SK-N-SH (cell line): ENCODE results near the gene DOCK4. TPM values are rescaled to one million over a fixed set of nuclear protein-coding genes. Genes with fewer than 3 reads are reported as not detected.

Experiments
- CTCF ChIA-PET: fragments of 300-600, 350-600 bp; formaldehyde crosslinking; extraction: SDS; loops from one replicate; lab custom pipeline; 2021; lab: Yijun Ruan, JAX
- POLR2A ChIA-PET: fragments of 350-600 bp; sonication (Branson Sonifier 250); formaldehyde crosslinking; extraction: SDS; loops from one replicate; lab custom pipeline; 2020; ENCODE audit warnings: antibody characterized with exemption, inconsistent platforms; lab: Yijun Ruan, JAX
- DNase-seq: peaks from one replicate; pipeline ENCODE4 v3.0.0; 2012
- H2AFZ ChIP-seq: fragments of 200-600 bp; sonication (generic); 2 replicates; pipeline ENCODE4 v1.8.1; 2016; ENCODE audit warnings: antibody characterized with exemption, mild to moderate bottlenecking, low read depth
- H3F3A ChIP-seq: fragments of 200-600 bp; sonication (generic); replicated peaks from 2 replicates; pipeline ENCODE3; 2016; ENCODE audit warnings: antibody characterized with exemption, mild to moderate bottlenecking; ENCODE audit not compliant: insufficient read depth
- H3K27ac ChIP-seq, 2 experiments: fragments of 200-500 bp in 1 of 2; fragments of 200-600 bp in 1 of 2; sonication (Bioruptor generic) in 1 of 2; sonication (generic), shearing (Covaris generic) in 1 of 2; 2 replicates each; pipeline versions ENCODE4 v1.5.1 to v1.6.1; 2014 to 2016; ENCODE audit warnings: low read depth in 2 of 2, inconsistent platforms in 1 of 2, low read length in 1 of 2, mild to moderate bottlenecking in 1 of 2, mixed read lengths in 1 of 2
- H3K27me3 ChIP-seq: fragments of 200-600 bp; sonication (generic), shearing (Covaris generic); 2 replicates; pipeline ENCODE4 v1.6.1; 2016; ENCODE audit warnings: mixed run types; ENCODE audit not compliant: insufficient read depth
- H3K36me3 ChIP-seq, 2 experiments: fragments of 200-500 bp in 1 of 2; fragments of 200-600 bp in 1 of 2; sonication (Bioruptor generic) in 1 of 2; sonication (generic) in 1 of 2; replicated peaks in 1 of 2; 2 replicates each; pipeline versions ENCODE3 to v1.5.1; 2014 to 2016; ENCODE audit warnings: low read length in 1 of 2, mild to moderate bottlenecking in 1 of 2; ENCODE audit not compliant: insufficient read depth in 2 of 2, control insufficient read depth in 1 of 2
- H3K4me1 ChIP-seq, 2 experiments: fragments of 200-500 bp in 1 of 2; fragments of 200-600 bp in 1 of 2; sonication (Bioruptor generic) in 1 of 2; sonication (generic), shearing (Covaris generic) in 1 of 2; 2 replicates each; pipeline versions ENCODE4 v1.5.1 to v1.6.1; 2014 to 2016; ENCODE audit warnings: low read depth in 1 of 2, low read length in 1 of 2, mixed run types in 1 of 2; ENCODE audit not compliant: insufficient read depth in 2 of 2, control insufficient read depth in 1 of 2
- H3K4me2 ChIP-seq: fragments of 200-600 bp; sonication (generic), shearing (Covaris generic); 2 replicates; pipeline ENCODE4 v1.6.1; 2017; ENCODE audit warnings: mixed run types
- H3K4me3 ChIP-seq, 2 experiments: fragments of 200-500 bp in 1 of 2; fragments of 200-600 bp in 1 of 2; sonication (Bioruptor generic) in 1 of 2; sonication (generic), shearing (Covaris generic) in 1 of 2; 2 replicates each; pipeline versions ENCODE4 v1.5.1 to v1.8.1; 2014 to 2016; ENCODE audit warnings: low read depth in 2 of 2, inconsistent platforms in 1 of 2, low read length in 1 of 2, mild to moderate bottlenecking in 1 of 2, mixed read lengths in 1 of 2, moderate library complexity in 1 of 2
- H3K79me2 ChIP-seq: fragments of 200-600 bp; sonication (generic); 2 replicates; pipeline ENCODE4 v1.8.1; 2017; ENCODE audit warnings: mild to moderate bottlenecking; ENCODE audit not compliant: insufficient read depth
- H3K9ac ChIP-seq: fragments of 200-600 bp; sonication (generic); 2 replicates; pipeline ENCODE4 v1.6.1; 2017; ENCODE audit warnings: mixed run types
- H3K9me2 ChIP-seq: fragments of 200-600 bp; sonication (generic); 2 replicates; pipeline ENCODE4 v1.6.1; 2017; ENCODE audit warnings: mixed run types
- H3K9me3 ChIP-seq: fragments of 200-600 bp; sonication (generic); 2 replicates; pipeline ENCODE4 v1.6.1; 2017; ENCODE audit warnings: mixed run types, mild to moderate bottlenecking, moderate library complexity
- H4K20me1 ChIP-seq: fragments of 200-600 bp; sonication (generic); 2 replicates; pipeline ENCODE4 v1.6.1; 2017; ENCODE audit warnings: mild to moderate bottlenecking, mixed run types; ENCODE audit not compliant: insufficient read depth
- CHD2 ChIP-seq: fragments of 150-350 bp; IDR thresholded peaks from 2 replicates; pipeline ENCODE4 v1.6.1; 2018; ENCODE audit warnings: low read length; ENCODE audit not compliant: partially characterized antibody
- ELF1 ChIP-seq: IDR thresholded peaks from 2 replicates; pipeline ENCODE4 v1.4.0; 2012
- EP300 ChIP-seq, 2 experiments: IDR thresholded peaks; 2 replicates each; pipeline versions ENCODE4 v1.4.0 to v1.6.1; 2012; ENCODE audit warnings: borderline replicate concordance in 1 of 2, low read depth in 1 of 2, low read length in 1 of 2
- FOSL2 ChIP-seq: IDR thresholded peaks from 2 replicates; pipeline ENCODE4 v1.4.0; 2012; ENCODE audit warnings: low read depth, mild to moderate bottlenecking, moderate library complexity, borderline replicate concordance
- GABPA ChIP-seq: IDR thresholded peaks from 2 replicates; pipeline ENCODE4 v1.4.0; 2012; ENCODE audit warnings: low read depth, mild to moderate bottlenecking
- JUND ChIP-seq: IDR thresholded peaks from 2 replicates; pipeline ENCODE4 v1.4.0; 2012
- MAX ChIP-seq: IDR thresholded peaks from 2 replicates; pipeline ENCODE4 v1.4.0; 2012; ENCODE audit warnings: low read depth
- NFIC ChIP-seq: IDR thresholded peaks from 2 replicates; pipeline ENCODE4 v1.4.0; 2012; ENCODE audit warnings: borderline replicate concordance
- POLR2AphosphoS5 ChIP-seq: IDR thresholded peaks from 2 replicates; pipeline ENCODE4 v1.6.1; 2012; ENCODE audit warnings: low read depth, low read length
- RAD21 ChIP-seq: IDR thresholded peaks from 2 replicates; pipeline ENCODE4 v1.6.1; 2012; ENCODE audit warnings: mild to moderate bottlenecking, low read length
- RFX5 ChIP-seq: IDR thresholded peaks from 2 replicates; pipeline ENCODE4 v1.6.1; 2012; ENCODE audit warnings: mild to moderate bottlenecking, improper control_type of control experiment, low read length
- SIN3A ChIP-seq: IDR thresholded peaks from 2 replicates; pipeline ENCODE4 v1.6.1; 2012; ENCODE audit warnings: low read depth, mild to moderate bottlenecking, low read length, moderate library complexity, borderline replicate concordance
- TCF12 ChIP-seq: IDR thresholded peaks from 2 replicates; pipeline ENCODE4 v1.4.0; 2012
- TEAD4 ChIP-seq: IDR thresholded peaks from 2 replicates; pipeline ENCODE4 v1.4.0; 2012; ENCODE audit warnings: mild to moderate bottlenecking, borderline replicate concordance; ENCODE audit not compliant: insufficient read depth
- YY1 ChIP-seq: IDR thresholded peaks from 2 replicates; pipeline ENCODE4 v1.4.0; 2012; ENCODE audit warnings: low read depth, mild to moderate bottlenecking
- WGBS: methylation state at CpG from one replicate; pipeline ENCODE4 v1.1.6; 2017; ENCODE audit warnings: low lambda C conversion rate; 5-methylcytosine and 5-hydroxymethylcytosine counted together
- polyA plus RNA-seq, 3 experiments: library from polyadenylated mRNA; depleted of rRNA; stranded (reverse); fragments of >200 nt; gene quantifications; 2 replicates each; pipeline ENCODE4 v1.2.3, GENCODE V29; 2012
- TF ChIP-seq, protein P1 (sequence below): IDR thresholded peaks from 2 replicates; pipeline ENCODE4 v1.6.1; 2012; ENCODE audit warnings: mild to moderate bottlenecking, low read depth, low read length, moderate library complexity
- TF ChIP-seq, protein P2 (sequence below): IDR thresholded peaks from 2 replicates; pipeline ENCODE4 v1.4.0; 2012; ENCODE audit warnings: low read depth, borderline replicate concordance
- TF ChIP-seq, protein P3 (sequence below): IDR thresholded peaks from 2 replicates; pipeline ENCODE4; 2012

The DOCK4 gene
- polyA plus RNA-seq, 1 of the 3 experiments (the other 2 are of a cell fraction), result 8.5 TPM

DNA sequence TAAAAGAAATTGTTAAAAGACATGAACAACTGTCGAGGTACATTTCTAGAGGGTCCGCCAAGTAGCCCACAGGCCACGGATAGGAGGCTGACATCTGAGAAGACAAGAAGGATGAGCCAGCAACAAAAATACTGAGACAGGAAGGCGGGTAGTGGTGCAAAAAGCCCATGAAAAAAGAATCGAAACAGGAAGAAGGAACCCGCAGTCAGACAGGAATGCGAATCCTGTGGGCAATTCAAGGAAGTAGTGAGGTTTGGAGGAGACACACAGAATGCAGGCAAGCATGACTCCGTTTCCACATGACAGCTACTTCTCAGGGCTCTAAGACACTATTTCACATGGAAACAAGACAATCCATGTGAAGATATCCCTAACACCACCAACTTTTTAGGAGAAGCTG is 125.2 kb downstream of the DOCK4 start:
- peaks cover 17% of the 10 kb centered on the region in 2 experiments; a peak in 3 of 4 replicates for H3K4me1 ChIP-seq
- peaks cover 11% of the 10 kb centered on the region for H3F3A ChIP-seq
- ChIA-PET POLR2A (no interaction called here), CTCF (interaction anchor here (2.4 to 3.1 kb wide), 2 partner anchors 9 to 13 kb away, joined by 8 to 11 read pairs; no protein-coding TSS in a partner anchor)
- WGBS, result 72% methylated on average over 8 of the region's 8 CpGs
- DNase-seq, result no peak
- H3K79me2 ChIP-seq, result 0 out of 2 replicates have a peak, but pooled peaks cover 3% of the 10 kb centered on the region
- peak; percentile 35; the same call in 1 of the 2 replicates for TF ChIP-seq ELF1
- TF ChIP-seq RFX5, result no peak
- H3K36me3 ChIP-seq, result no peaks in the 10 kb centered on the region
- peak overlapping the region in 1 of 2 experiments; percentile 73; a peak in 3 of 4 replicates for H3K27ac ChIP-seq
- H3K9me2 ChIP-seq, result no peaks in the 10 kb centered on the region
- no peaks in the 10 kb centered on the region for H4K20me1 ChIP-seq
- peak overlapping the region; percentile 53 for H2AFZ ChIP-seq
- peak overlapping the region; percentile 38 for H3K4me2 ChIP-seq
- H3K4me3 ChIP-seq, result peak overlapping the region in 1 of 2 experiments; percentile 8; a peak in 1 of 4 replicates
- H3K9me3 ChIP-seq, result no peaks in the 10 kb centered on the region
- no peaks in the 10 kb centered on the region for H3K27me3 ChIP-seq
- no peak overlapping the region for H3K9ac ChIP-seq

DNA sequence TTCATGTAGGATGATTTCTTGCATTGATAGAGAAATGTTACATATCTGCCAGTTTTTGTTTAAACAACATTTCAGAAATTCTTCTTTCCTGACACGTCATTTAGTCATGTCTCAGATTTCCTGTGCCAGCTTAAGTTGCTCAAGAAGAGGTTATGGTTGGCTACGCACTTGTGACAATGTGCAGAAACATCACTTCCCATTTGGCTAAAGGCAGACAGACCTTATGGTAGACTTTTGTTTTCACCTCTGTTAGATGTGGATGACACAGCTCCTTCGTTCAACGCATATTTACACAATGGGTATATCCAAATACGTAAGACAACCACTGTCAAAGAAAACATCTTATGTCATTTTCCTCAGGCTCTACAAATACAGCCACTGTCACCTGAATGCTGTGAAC is 125.8 kb downstream of the DOCK4 start:
- TF ChIP-seq, protein P1, sequence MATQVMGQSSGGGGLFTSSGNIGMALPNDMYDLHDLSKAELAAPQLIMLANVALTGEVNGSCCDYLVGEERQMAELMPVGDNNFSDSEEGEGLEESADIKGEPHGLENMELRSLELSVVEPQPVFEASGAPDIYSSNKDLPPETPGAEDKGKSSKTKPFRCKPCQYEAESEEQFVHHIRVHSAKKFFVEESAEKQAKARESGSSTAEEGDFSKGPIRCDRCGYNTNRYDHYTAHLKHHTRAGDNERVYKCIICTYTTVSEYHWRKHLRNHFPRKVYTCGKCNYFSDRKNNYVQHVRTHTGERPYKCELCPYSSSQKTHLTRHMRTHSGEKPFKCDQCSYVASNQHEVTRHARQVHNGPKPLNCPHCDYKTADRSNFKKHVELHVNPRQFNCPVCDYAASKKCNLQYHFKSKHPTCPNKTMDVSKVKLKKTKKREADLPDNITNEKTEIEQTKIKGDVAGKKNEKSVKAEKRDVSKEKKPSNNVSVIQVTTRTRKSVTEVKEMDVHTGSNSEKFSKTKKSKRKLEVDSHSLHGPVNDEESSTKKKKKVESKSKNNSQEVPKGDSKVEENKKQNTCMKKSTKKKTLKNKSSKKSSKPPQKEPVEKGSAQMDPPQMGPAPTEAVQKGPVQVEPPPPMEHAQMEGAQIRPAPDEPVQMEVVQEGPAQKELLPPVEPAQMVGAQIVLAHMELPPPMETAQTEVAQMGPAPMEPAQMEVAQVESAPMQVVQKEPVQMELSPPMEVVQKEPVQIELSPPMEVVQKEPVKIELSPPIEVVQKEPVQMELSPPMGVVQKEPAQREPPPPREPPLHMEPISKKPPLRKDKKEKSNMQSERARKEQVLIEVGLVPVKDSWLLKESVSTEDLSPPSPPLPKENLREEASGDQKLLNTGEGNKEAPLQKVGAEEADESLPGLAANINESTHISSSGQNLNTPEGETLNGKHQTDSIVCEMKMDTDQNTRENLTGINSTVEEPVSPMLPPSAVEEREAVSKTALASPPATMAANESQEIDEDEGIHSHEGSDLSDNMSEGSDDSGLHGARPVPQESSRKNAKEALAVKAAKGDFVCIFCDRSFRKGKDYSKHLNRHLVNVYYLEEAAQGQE, result no peak
- TF ChIP-seq RAD21 (no peak), FOSL2 (peak; percentile 86), MAX (peak; percentile 67), YY1 (no peak; the same call in 1 of the 2 replicates), JUND (peak; percentile 82), SIN3A (peak; percentile 67; the same call in 1 of the 2 replicates), EP300 (IDR thresholded peaks at IDR 0.05; ENCODE audit: borderline replicate concordance in 1 of 2, low read depth in 1 of 2, low read length in 1 of 2) (peak; percentile 41 to 77; a peak in 3 of 4 replicates), GABPA (peak; percentile 52; the same call in 1 of the 2 replicates), TEAD4 (peak; percentile 89), ELF1 (peak; percentile 13; the same call in 1 of the 2 replicates), CHD2 (no peak), TCF12 (peak; percentile 98), POLR2AphosphoS5 (peak; percentile 72; the same call in 1 of the 2 replicates), NFIC (peak; percentile 74)
- TF ChIP-seq, protein P2, sequence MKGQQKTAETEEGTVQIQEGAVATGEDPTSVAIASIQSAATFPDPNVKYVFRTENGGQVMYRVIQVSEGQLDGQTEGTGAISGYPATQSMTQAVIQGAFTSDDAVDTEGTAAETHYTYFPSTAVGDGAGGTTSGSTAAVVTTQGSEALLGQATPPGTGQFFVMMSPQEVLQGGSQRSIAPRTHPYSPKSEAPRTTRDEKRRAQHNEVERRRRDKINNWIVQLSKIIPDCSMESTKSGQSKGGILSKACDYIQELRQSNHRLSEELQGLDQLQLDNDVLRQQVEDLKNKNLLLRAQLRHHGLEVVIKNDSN, result 0 out of 2 replicates have a peak, but pooled peaks have one; percentile 30
- TF ChIP-seq, protein P3, sequence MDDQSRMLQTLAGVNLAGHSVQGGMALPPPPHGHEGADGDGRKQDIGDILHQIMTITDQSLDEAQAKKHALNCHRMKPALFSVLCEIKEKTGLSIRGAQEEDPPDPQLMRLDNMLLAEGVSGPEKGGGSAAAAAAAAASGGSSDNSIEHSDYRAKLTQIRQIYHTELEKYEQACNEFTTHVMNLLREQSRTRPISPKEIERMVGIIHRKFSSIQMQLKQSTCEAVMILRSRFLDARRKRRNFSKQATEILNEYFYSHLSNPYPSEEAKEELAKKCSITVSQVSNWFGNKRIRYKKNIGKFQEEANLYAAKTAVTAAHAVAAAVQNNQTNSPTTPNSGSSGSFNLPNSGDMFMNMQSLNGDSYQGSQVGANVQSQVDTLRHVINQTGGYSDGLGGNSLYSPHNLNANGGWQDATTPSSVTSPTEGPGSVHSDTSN, result peak; percentile 92

More for the DNA sequence above, 125.8 kb downstream of the DOCK4 start:
- no peak for DNase-seq
- H3K27me3 ChIP-seq, result no peaks in the 10 kb centered on the region
- H3K4me2 ChIP-seq, result peak overlapping the region; percentile 38
- CTCF ChIA-PET, result interaction anchor here (0.8 to 3.1 kb wide), 8 partner anchors 10 to 416 kb away, joined by 3 to 11 read pairs (median 3); partner anchors contain the start of genes DOCK4 and ZNF277
- H3F3A ChIP-seq, result peaks cover 11% of the 10 kb centered on the region
- H3K4me1 ChIP-seq, result peaks cover 17 to 18% of the 10 kb centered on the region in 2 experiments; a peak in 3 of 4 replicates
- H4K20me1 ChIP-seq, result no peaks in the 10 kb centered on the region
- H3K36me3 ChIP-seq, result no peaks in the 10 kb centered on the region
- H3K79me2 ChIP-seq, result 0 out of 2 replicates have a peak, but pooled peaks cover 3% of the 10 kb centered on the region
- H3K27ac ChIP-seq, result peak overlapping the region; percentile 56 to 73; a peak in 3 of 4 replicates
- H2AFZ ChIP-seq, result peak overlapping the region; percentile 53
- peak overlapping the region in 1 of 2 experiments; percentile 8; a peak in 1 of 4 replicates for H3K4me3 ChIP-seq
- WGBS, result 21% methylated on average over 5 of the region's 5 CpGs
- POLR2A ChIA-PET, result no interaction called here
- no peaks in the 10 kb centered on the region for H3K9me2 ChIP-seq
- H3K9ac ChIP-seq, result no peak overlapping the region
- H3K9me3 ChIP-seq, result no peaks in the 10 kb centered on the region
